IPS-15b (cell line): ENCODE data around the gene C1orf21.

ENCODE experiments used
- H3K27me3 ChIP-seq: one replicate; pipeline ENCODE4 v1.6.1; 2013; ENCODE audit warnings: low read length; ENCODE audit not compliant: control insufficient read depth, insufficient read depth
- H3K36me3 ChIP-seq: one replicate; pipeline ENCODE4 v1.6.1; 2013; ENCODE audit warnings: low read length; ENCODE audit not compliant: control insufficient read depth, insufficient read depth
- H3K4me1 ChIP-seq: one replicate; pipeline ENCODE4 v1.6.1; 2013; ENCODE audit warnings: mild to moderate bottlenecking, low read length; ENCODE audit not compliant: control insufficient read depth, insufficient read depth
- H3K4me3 ChIP-seq: one replicate; pipeline ENCODE4 v1.5.1; 2013; ENCODE audit warnings: low read depth, low read length
- H3K9ac ChIP-seq: one replicate; pipeline ENCODE4 v1.6.1; 2013; ENCODE audit warnings: low read depth, mild to moderate bottlenecking, low read length
- H3K9me3 ChIP-seq: one replicate; pipeline ENCODE4 v1.6.1; 2013; ENCODE audit warnings: mild to moderate bottlenecking, low read length; ENCODE audit not compliant: control insufficient read depth, insufficient read depth

Gene C1orf21

GRCh38 chr1:184664042-184664660 is 277.3 kb downstream of the C1orf21 start:
- peak overlapping the region; percentile 42 for H3K4me3 ChIP-seq
- H3K4me1 ChIP-seq, result peaks cover 16% of the 10 kb centered on the region
- H3K9ac ChIP-seq, result peak overlapping the region; percentile 39
- H3K36me3 ChIP-seq, result no peaks in the 10 kb centered on the region
- no peaks in the 10 kb centered on the region for H3K27me3 ChIP-seq
- H3K9me3 ChIP-seq, result no peaks in the 10 kb centered on the region

GRCh38 chr1:184664661-184665060 is 277.8 kb downstream of the C1orf21 start:
- H3K27me3 ChIP-seq, result no peaks in the 10 kb centered on the region
- H3K4me1 ChIP-seq, result peaks cover 21% of the 10 kb centered on the region
- peak overlapping the region; percentile 42 for H3K4me3 ChIP-seq
- H3K36me3 ChIP-seq, result no peaks in the 10 kb centered on the region
- no peaks in the 10 kb centered on the region for H3K9me3 ChIP-seq
- no peak overlapping the region for H3K9ac ChIP-seq

GRCh38 chr1:184665360-184665759 is 278.5 kb downstream of the C1orf21 start:
- H3K9ac ChIP-seq, result no peak overlapping the region
- H3K27me3 ChIP-seq, result no peaks in the 10 kb centered on the region
- H3K4me1 ChIP-seq, result peaks cover 26% of the 10 kb centered on the region
- no peak overlapping the region for H3K4me3 ChIP-seq
- no peaks in the 10 kb centered on the region for H3K9me3 ChIP-seq
- H3K36me3 ChIP-seq, result no peaks in the 10 kb centered on the region

GRCh38 chr1:184669391-184669790 is 282.6 kb downstream of the C1orf21 start:
- H3K9ac ChIP-seq, result no peak overlapping the region
- no peaks in the 10 kb centered on the region for H3K9me3 ChIP-seq
- peak overlapping the region; percentile 30 for H3K4me3 ChIP-seq
- no peaks in the 10 kb centered on the region for H3K27me3 ChIP-seq
- H3K36me3 ChIP-seq, result no peaks in the 10 kb centered on the region
- H3K4me1 ChIP-seq, result peaks cover 60% of the 10 kb centered on the region

- H3K4me3 ChIP-seq, result peak overlapping the region; percentile 38
- no peaks in the 10 kb centered on the region for H3K27me3 ChIP-seq
- H3K9ac ChIP-seq, result peak overlapping the region; percentile 8
- peaks cover 51% of the 10 kb centered on the region for H3K4me1 ChIP-seq
- no peaks in the 10 kb centered on the region for H3K36me3 ChIP-seq
- H3K9me3 ChIP-seq, result no peaks in the 10 kb centered on the region
Measured at GRCh38 chr1:184672013-184672726, 285.3 kb downstream of the C1orf21 start.

- H3K4me3 ChIP-seq, result no peak overlapping the region
- H3K9ac ChIP-seq, result no peak overlapping the region
- peaks cover 44% of the 10 kb centered on the region for H3K4me1 ChIP-seq
- H3K27me3 ChIP-seq, result no peaks in the 10 kb centered on the region
- no peaks in the 10 kb centered on the region for H3K36me3 ChIP-seq
- H3K9me3 ChIP-seq, result no peaks in the 10 kb centered on the region
Measured at GRCh38 chr1:184673305-184673704, 286.5 kb downstream of the C1orf21 start.

GRCh38 chr1:184677344-184677743 is 290.5 kb downstream of the C1orf21 start:
- no peak overlapping the region for H3K4me3 ChIP-seq
- H3K27me3 ChIP-seq, result no peaks in the 10 kb centered on the region
- H3K36me3 ChIP-seq, result no peaks in the 10 kb centered on the region
- peaks cover 16% of the 10 kb centered on the region for H3K4me1 ChIP-seq
- H3K9me3 ChIP-seq, result no peaks in the 10 kb centered on the region
- no peak overlapping the region for H3K9ac ChIP-seq
